AG04450 (cell line): ENCODE data around the gene SDCBP2. TPM values are rescaled to one million over a fixed set of nuclear protein-coding genes. Genes with fewer than 3 reads are reported as not detected.
A peak's percentile ranks its signal among the peaks of the same experiment; 100 is the strongest.
"Not testable (repeated sequence)": the region's sequence is repeated elsewhere in the genome, so short reads cannot be mapped to it uniquely, and the experiment has no call there.

ENCODE experiments used
- CTCF ChIA-PET: fragments of 300-600, 350-600 bp; formaldehyde crosslinking; extraction: SDS; loops from one replicate; lab custom pipeline; 2022; ENCODE audit warnings: antibody characterized with exemption, inconsistent platforms; lab: Charles Lee
- POLR2A ChIA-PET: fragments of 350-600 bp; formaldehyde crosslinking; extraction: SDS; loops from one replicate; lab custom pipeline; 2021; ENCODE audit warnings: antibody characterized with exemption, inconsistent platforms; lab: Yijun Ruan, JAX
- DNase-seq: peaks from one replicate; pipeline ENCODE4 v3.0.0-alpha.2; 2011; ENCODE audit warnings: low read depth, low spot score
- H3K27ac ChIP-seq: one replicate; pipeline ENCODE4 v1.5.1; 2012; ENCODE audit warnings: low read depth, low read length, control low read depth
- H3K27me3 ChIP-seq: one replicate; pipeline ENCODE4 v1.6.0; 2012; ENCODE audit warnings: low read length; ENCODE audit not compliant: control insufficient read depth, insufficient read depth
- H3K4me3 ChIP-seq: 2 replicates; pipeline ENCODE4 v1.5.1; 2011; ENCODE audit warnings: mild to moderate bottlenecking, low read depth, low read length, control low read depth
- H3K9me3 ChIP-seq: 2 replicates; pipeline ENCODE4 v1.5.1; 2012; ENCODE audit warnings: low read length; ENCODE audit not compliant: control insufficient read depth, insufficient read depth
- CTCF ChIP-seq: IDR thresholded peaks from 2 replicates; pipeline ENCODE4 v1.5.1; 2011; ENCODE audit warnings: low read depth, low read length, control low read depth, inconsistent platforms
- polyA plus RNA-seq: library from polyadenylated mRNA; depleted of rRNA; stranded (reverse); fragments of >200 nt; gene quantifications from 2 replicates; pipeline ENCODE4 v1.2.3, GENCODE V29; 2011

The SDCBP2 gene
- polyA plus RNA-seq, 1 experiment, result 2.0 TPM

GRCh38 chr20:1345756-1346093 is 16.8 kb upstream of the SDCBP2 start:
- ChIA-PET CTCF (no interaction called here), POLR2A (no interaction called here)
- Histone ChIP-seq H3K4me3 (no peak overlapping the region), H3K27ac (no peak overlapping the region), H3K9me3 (no peaks in the 10 kb centered on the region), H3K27me3 (no peaks in the 10 kb centered on the region)
- no peak for DNase-seq
- TF ChIP-seq CTCF, result no peak

- Histone ChIP-seq H3K9me3 (no peaks in the 10 kb centered on the region), H3K27me3 (no peaks in the 10 kb centered on the region), H3K4me3 (no peak overlapping the region), H3K27ac (no peak overlapping the region)
- CTCF ChIA-PET, result interaction anchor here (1.0 kb wide), 1 partner anchor 14 kb away, joined by 4 read pairs; no protein-coding TSS in a partner anchor
- TF ChIP-seq CTCF, result no peak
- DNase-seq, result no peak
- POLR2A ChIA-PET, result no interaction called here
These were observed 16.3 kb upstream of the SDCBP2 start for GRCh38 chr20:1345030-1345755.

GRCh38 chr20:1343446-1344124 is 14.6 kb upstream of the SDCBP2 start:
- H3K4me3 ChIP-seq, POLR2A ChIA-PET, H3K27me3 ChIP-seq, H3K27ac ChIP-seq, H3K9me3 ChIP-seq, DNase-seq: not testable (repeated sequence)
- CTCF ChIA-PET, result interaction anchor here (0.7 kb wide), 1 partner anchor 39 kb away, joined by 3 read pairs; no protein-coding TSS in a partner anchor

GRCh38 chr20:1341561-1342265 is 12.8 kb upstream of the SDCBP2 start:
- H3K27me3 ChIP-seq, result no peaks in the 10 kb centered on the region
- DNase-seq, result no peak
- TF ChIP-seq CTCF, result no peak
- H3K27ac ChIP-seq, result peak overlapping the region; percentile 40
- no peak overlapping the region for H3K4me3 ChIP-seq
- ChIA-PET CTCF (no interaction called here), POLR2A (interaction anchor here (0.5 kb wide), 1 partner anchor 35 kb away, joined by 3 read pairs; no protein-coding TSS in a partner anchor)
- H3K9me3 ChIP-seq, result no peaks in the 10 kb centered on the region

GRCh38 chr20:1338801-1339200 is 9.9 kb upstream of the SDCBP2 start:
- H3K27me3 ChIP-seq, result no peaks in the 10 kb centered on the region
- DNase-seq, result no peak
- TF ChIP-seq CTCF, result no peak
- no peaks in the 10 kb centered on the region for H3K9me3 ChIP-seq
- ChIA-PET CTCF (no interaction called here), POLR2A (no interaction called here)
- no peak overlapping the region for H3K27ac ChIP-seq
- no peak overlapping the region for H3K4me3 ChIP-seq
